Measurements from ENCODE around the gene EXD3.
A peak's percentile ranks its signal among the peaks of the same experiment; 100 is the strongest.

EXD3 gene

DNA sequence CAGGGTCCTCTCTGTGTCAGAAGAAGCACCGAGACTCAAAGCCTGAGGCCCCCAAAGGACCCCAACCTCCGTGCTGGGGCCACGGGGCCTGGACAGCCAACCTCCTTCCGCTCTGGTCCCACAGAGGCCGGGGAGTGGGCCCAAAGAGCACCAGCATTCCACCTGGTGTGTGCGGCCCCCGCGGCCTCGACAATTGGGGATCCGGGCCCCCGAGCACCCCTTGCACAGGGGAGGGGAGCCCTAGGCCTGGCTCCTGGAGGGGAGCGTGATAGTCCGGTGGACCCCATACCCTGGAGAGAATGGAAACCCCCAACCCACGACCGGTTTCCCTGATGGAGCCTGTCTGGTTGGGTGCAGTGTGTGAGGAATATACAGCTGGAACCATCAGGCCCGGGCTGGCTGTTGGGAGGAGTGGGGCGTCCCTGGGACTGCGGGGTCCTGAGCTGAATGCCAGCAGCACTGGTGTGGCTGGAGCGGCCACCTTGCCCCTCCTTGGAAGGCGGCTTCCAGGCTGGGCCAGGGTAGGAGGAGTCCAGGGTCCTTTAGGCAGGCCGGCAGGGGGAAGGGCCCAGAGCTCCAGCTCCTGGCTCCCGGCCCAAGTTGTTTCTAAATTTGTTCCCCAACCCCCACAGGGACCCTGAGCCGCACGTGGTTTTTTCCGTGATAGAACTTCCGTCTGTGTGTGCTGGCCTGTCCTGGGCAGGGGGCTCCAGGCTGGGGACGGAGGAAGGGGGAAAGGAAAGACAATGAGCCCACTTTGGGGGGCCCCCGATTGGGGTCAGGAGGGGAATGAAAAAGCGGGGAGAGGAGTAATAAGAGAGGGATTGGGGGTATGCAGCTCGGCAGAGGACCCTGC lies 146.3 kb downstream of the EXD3 start:
- H3K27me3 ChIP-seq (ENCODE audit: control insufficient read depth, insufficient read depth, low read length) = peaks cover 39% of the 10 kb centered on the region
- H3K4me3 ChIP-seq (ENCODE audit: low read length) = peak overlapping the region; percentile 50
- H3K36me3 ChIP-seq (ENCODE audit: control insufficient read depth, low read depth, low read length) = no peaks in the 10 kb centered on the region
- peak overlapping the region; percentile 54 for H3K9ac ChIP-seq (ENCODE audit: low read length)
- H3K4me1 ChIP-seq (ENCODE audit: control insufficient read depth, low read depth, low read length) = peaks cover 12% of the 10 kb centered on the region
- no peaks in the 10 kb centered on the region for H3K9me3 ChIP-seq (ENCODE audit: control insufficient read depth, low read depth, low read length)
- H3K27ac ChIP-seq (ENCODE audit: low read length) = no peak overlapping the region

DNA sequence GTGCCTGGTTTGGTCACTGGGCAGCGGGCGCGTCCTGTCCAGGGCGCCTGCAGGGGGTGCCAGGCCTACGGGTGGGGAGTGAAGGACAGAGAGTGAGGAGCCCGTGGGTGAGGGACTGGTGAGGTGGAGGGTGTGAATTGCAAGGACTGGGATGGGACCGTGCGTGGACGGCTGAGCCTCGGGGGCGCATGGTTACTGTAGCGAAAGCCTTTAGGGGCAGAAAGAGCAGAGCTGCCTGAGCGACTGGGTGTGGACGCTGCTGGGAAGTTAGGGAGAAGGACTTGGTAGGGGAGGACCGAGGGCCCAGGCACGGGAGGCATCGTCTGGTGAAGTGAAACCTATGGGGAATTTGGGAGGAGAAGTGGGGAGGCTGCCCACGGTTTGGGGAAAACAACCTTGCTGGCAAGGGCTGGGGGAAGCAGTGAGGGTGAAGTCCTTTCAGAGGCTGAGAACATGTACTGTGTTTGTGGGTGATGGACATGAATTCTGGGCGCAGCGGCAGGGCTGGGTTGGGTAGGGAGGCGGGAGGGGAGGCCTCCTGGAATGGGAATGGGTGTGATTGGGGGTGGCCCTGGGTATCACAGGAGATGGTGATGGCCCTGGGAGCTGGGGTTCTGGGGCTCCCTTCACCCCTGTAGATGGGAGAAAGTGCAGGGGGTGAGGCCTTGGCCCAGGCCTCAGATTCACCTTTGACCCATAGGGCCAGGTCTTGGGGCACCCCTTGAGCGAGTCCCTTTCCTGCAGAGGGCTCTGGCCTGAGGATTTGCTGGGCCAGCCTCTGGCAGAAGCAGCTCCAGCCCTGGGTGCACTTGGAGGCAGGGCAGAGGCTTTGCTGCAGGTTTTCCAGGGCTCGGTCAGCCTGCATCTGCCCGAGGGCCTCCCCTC lies 147.1 kb downstream of the EXD3 start:
- no peaks in the 10 kb centered on the region for H3K36me3 ChIP-seq (ENCODE audit: control insufficient read depth, low read depth, low read length)
- peaks cover 12% of the 10 kb centered on the region for H3K4me1 ChIP-seq (ENCODE audit: control insufficient read depth, low read depth, low read length)
- H3K9ac ChIP-seq (ENCODE audit: low read length) = peak overlapping the region; percentile 54
- peaks cover 31% of the 10 kb centered on the region for H3K27me3 ChIP-seq (ENCODE audit: control insufficient read depth, insufficient read depth, low read length)
- no peak overlapping the region for H3K4me3 ChIP-seq (ENCODE audit: low read length)
- H3K27ac ChIP-seq (ENCODE audit: low read length) = no peak overlapping the region
- no peaks in the 10 kb centered on the region for H3K9me3 ChIP-seq (ENCODE audit: control insufficient read depth, low read depth, low read length)

DNA sequence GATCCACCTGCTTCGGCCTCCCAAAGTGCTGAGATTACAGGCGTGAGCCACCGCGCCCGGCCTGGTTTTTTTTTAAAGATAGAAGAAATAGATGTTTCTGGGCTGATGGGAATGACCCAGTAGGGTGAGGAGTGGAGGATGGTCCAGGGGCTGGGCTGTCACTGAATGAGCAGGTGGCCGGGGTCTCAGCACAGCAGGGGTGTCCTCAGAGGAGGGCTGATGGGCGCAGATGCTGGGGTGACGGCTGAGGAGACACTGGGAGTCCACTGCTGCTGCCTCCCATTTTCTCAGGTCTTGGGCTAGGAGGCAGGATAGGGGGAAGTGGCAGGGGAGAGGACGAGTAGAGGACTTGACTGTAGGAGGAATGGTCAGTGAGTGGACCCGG lies 147.8 kb downstream of the EXD3 start:
- no peak overlapping the region for H3K27ac ChIP-seq (ENCODE audit: low read length)
- peaks cover 12% of the 10 kb centered on the region for H3K4me1 ChIP-seq (ENCODE audit: control insufficient read depth, low read depth, low read length)
- peaks cover 25% of the 10 kb centered on the region for H3K27me3 ChIP-seq (ENCODE audit: control insufficient read depth, insufficient read depth, low read length)
- H3K36me3 ChIP-seq (ENCODE audit: control insufficient read depth, low read depth, low read length) = no peaks in the 10 kb centered on the region
- no peaks in the 10 kb centered on the region for H3K9me3 ChIP-seq (ENCODE audit: control insufficient read depth, low read depth, low read length)
- no peak overlapping the region for H3K4me3 ChIP-seq (ENCODE audit: low read length)
- H3K9ac ChIP-seq (ENCODE audit: low read length) = no peak overlapping the region

DNA sequence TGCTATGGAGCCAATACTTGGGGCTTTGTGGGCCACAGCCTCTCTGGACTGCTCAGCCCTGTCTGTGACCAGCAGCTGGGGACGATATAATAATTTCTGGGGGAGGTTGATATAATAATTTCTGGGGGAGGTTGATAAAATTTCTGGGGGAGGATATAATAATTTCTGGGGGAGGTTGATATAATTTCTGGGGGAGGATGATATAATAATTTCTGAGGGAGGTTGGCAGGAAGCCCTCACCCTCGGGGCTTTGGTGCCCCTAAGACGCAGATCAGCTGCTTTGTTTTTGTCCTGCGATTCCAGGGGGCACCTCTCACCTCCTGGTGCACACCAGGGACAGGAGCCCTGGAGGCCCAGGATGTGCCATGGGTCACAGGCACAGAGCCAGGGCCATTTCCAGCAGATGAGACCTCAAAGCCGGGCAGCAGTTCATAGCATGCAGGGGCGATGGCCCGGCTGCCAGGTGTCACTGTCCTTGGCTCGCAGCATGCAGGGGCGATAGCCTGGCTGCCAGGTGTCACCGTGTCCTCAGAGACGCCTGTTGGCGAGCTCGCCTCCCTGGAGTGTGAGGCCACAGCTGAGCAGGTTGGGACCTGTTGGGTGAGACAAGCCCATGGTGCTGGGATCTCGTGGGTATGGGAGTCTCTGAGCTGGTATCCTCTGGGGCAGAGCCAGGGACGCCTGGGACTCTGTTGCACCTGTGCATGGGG lies 149.2 kb downstream of the EXD3 start:
- peaks cover 12% of the 10 kb centered on the region for H3K4me1 ChIP-seq (ENCODE audit: control insufficient read depth, low read depth, low read length)
- no peaks in the 10 kb centered on the region for H3K9me3 ChIP-seq (ENCODE audit: control insufficient read depth, low read depth, low read length)
- peaks cover 9% of the 10 kb centered on the region for H3K36me3 ChIP-seq (ENCODE audit: control insufficient read depth, low read depth, low read length)
- no peak overlapping the region for H3K9ac ChIP-seq (ENCODE audit: low read length)
- no peak overlapping the region for H3K4me3 ChIP-seq (ENCODE audit: low read length)
- H3K27ac ChIP-seq (ENCODE audit: low read length) = no peak overlapping the region
- peaks cover 11% of the 10 kb centered on the region for H3K27me3 ChIP-seq (ENCODE audit: control insufficient read depth, insufficient read depth, low read length)

DNA sequence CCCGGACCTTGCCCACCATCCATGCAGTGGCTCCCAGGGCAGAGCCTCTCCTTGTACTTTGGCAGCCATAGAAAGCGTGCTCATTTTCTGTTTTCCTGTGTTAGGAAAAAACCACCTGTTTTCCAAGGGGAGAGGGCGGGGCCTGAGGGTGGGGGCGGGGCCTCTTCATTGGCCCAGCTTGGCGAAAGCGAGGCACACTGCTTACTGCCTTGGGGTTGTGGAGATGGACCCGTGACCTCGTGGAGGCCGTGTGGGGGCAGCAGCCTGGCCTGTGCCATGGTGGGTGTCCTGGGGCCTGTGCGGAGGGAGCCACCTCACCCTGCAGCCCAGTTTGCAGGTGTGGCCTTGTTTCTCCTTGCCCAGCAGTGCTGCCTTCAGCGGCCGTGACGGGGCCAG lies 149.9 kb downstream of the EXD3 start:
- Histone ChIP-seq H3K27me3 (ENCODE audit: control insufficient read depth, insufficient read depth, low read length) (peaks cover 4% of the 10 kb centered on the region), H3K27ac (ENCODE audit: low read length) (no peak overlapping the region), H3K4me3 (ENCODE audit: low read length) (no peak overlapping the region), H3K9ac (ENCODE audit: low read length) (no peak overlapping the region), H3K9me3 (ENCODE audit: control insufficient read depth, low read depth, low read length) (no peaks in the 10 kb centered on the region), H3K4me1 (ENCODE audit: control insufficient read depth, low read depth, low read length) (peaks cover 12% of the 10 kb centered on the region), H3K36me3 (ENCODE audit: control insufficient read depth, low read depth, low read length) (peaks cover 13% of the 10 kb centered on the region)

DNA sequence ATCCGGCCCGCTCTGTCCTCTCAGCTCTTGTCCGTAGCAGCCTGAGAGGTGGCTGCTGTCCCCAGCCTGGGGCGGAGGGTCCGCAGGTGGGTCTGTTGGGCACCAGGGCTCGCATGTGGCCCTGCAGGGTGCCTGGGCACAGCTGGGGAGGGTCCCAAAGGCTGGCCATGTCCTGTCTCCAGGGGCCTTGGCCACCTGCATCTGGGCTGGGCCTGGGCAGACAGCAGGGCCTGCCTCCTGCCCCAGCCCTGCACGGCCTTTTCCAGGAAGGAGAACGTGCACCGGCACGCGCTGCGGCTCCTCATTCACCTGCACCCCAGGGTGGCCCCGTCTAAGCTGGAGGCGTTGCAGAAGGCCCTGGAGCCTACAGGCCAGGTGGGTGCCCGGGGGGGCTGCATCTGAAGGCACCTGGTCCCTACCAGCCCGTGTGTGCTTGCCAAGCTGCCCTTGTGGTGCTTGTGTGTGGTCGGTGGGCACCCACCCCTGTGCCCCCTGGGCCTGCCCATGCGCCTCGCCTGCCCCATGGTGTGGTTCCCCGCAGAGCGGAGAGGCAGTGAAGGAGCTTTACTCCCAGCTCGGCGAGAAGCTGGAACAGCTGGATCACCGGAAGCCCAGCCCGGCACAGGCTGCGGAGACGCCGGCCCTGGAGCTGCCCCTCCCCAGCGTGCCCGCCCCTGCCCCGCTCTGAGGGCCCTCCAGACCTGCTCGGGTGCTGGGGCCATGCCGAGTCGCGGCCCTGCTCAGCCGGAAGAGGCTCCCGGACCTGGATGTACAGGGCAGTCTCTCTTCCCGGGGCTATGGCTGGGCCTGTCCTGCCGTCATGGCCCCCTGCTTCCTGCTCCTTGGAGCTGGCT lies 150.5 kb downstream of the EXD3 start:
- Histone ChIP-seq H3K27ac (ENCODE audit: low read length) (no peak overlapping the region), H3K27me3 (ENCODE audit: control insufficient read depth, insufficient read depth, low read length) (no peaks in the 10 kb centered on the region), H3K4me1 (ENCODE audit: control insufficient read depth, low read depth, low read length) (peaks cover 8% of the 10 kb centered on the region), H3K9me3 (ENCODE audit: control insufficient read depth, low read depth, low read length) (no peaks in the 10 kb centered on the region), H3K36me3 (ENCODE audit: control insufficient read depth, low read depth, low read length) (peaks cover 13% of the 10 kb centered on the region), H3K9ac (ENCODE audit: low read length) (no peak overlapping the region), H3K4me3 (ENCODE audit: low read length) (no peak overlapping the region)

DNA sequence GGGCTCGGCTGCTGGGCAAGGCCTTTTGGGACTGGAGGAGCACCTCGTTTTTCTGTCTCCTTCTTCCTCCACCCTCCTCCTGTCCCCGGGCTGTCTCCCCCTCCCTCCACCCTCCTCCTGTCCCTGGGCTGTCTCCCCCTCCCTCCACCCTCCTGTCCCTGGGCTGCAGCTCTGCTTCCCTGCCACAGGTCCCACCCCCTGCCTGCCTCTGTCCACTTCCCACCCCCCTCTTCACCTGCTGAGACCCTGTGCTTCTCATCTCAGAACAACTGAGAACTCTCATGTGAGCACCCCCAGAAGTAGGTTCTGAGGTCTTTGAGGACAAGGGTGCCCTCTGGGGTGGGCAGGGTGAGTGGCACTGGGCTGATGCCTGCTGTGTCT lies 151.3 kb downstream of the EXD3 start:
- Histone ChIP-seq H3K9ac (ENCODE audit: low read length) (no peak overlapping the region), H3K27me3 (ENCODE audit: control insufficient read depth, insufficient read depth, low read length) (no peaks in the 10 kb centered on the region), H3K4me3 (ENCODE audit: low read length) (no peak overlapping the region), H3K27ac (ENCODE audit: low read length) (no peak overlapping the region), H3K4me1 (ENCODE audit: control insufficient read depth, low read depth, low read length) (peaks cover 4% of the 10 kb centered on the region), H3K36me3 (ENCODE audit: control insufficient read depth, low read depth, low read length) (peaks cover 15% of the 10 kb centered on the region), H3K9me3 (ENCODE audit: control insufficient read depth, low read depth, low read length) (no peaks in the 10 kb centered on the region)

DNA sequence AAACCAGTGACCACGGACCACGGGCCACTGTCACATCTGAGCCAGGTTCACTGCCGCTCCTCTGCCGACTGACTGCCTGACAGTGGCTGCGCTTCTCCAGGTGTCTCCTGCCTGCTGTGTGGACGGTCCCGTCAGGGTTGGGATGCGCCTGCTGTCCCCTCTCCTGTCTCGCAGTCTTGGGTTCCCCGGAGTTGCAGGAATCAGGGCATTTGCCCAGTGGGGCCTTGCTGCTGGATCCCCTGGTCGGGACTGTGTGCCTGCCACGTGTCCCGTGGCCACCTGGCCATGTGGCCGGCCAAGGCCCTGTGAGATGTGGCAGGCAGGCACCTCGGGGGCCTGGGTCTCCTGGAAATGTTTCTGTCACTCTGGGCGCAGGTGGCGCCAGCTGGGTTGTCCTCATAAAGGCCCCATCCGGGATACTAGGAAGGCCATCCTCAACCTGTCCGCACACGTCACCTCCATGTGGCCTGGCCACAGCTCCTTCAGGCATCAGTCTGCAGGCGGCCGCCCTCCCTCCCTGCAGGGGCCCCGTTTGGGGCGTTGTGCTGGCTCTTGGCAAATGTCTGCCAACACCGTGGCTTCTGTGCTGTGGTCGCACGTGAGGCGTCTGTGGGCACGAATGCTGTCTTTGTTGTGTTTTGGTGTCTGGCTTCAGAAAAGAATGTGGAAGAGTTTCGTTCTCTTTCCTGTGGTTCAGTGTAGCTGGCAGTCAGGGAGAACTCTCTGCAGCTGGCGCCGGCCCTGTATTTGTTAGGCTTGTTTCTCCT lies 151.8 kb downstream of the EXD3 start:
- H3K9ac ChIP-seq (ENCODE audit: low read length) = no peak overlapping the region
- H3K4me3 ChIP-seq (ENCODE audit: low read length) = no peak overlapping the region
- H3K9me3 ChIP-seq (ENCODE audit: control insufficient read depth, low read depth, low read length) = no peaks in the 10 kb centered on the region
- no peak overlapping the region for H3K27ac ChIP-seq (ENCODE audit: low read length)
- no peaks in the 10 kb centered on the region for H3K4me1 ChIP-seq (ENCODE audit: control insufficient read depth, low read depth, low read length)
- peaks cover 18% of the 10 kb centered on the region for H3K36me3 ChIP-seq (ENCODE audit: control insufficient read depth, low read depth, low read length)
- H3K27me3 ChIP-seq (ENCODE audit: control insufficient read depth, insufficient read depth, low read length) = no peaks in the 10 kb centered on the region

DNA sequence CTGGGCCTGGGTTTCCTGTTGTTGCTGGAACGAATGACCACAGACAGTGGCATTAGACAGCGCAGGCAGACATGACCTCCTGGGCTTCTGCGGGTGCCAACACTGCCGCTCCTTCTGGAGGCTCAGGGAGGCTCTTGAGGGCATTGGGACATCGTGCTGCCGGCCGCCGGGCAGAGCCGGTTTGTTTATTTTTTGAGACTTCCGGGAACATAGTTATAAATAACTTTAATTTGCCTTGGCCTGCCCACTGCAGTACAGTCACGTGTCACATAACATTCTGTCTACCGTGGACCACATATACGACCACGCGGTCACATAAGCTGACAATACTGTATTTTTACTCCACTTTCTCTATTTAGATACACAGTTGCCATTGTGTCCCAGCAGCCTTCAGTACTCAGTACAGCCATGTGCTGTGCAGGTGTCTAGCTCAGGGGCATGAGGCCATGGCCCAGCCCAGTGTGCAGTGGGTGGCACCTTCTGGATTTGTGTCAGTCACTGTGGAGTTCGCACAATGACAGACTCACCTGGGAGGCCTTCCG lies 153.7 kb downstream of the EXD3 start:
- Histone ChIP-seq H3K4me3 (ENCODE audit: low read length) (no peak overlapping the region), H3K9ac (ENCODE audit: low read length) (no peak overlapping the region), H3K9me3 (ENCODE audit: control insufficient read depth, low read depth, low read length) (no peaks in the 10 kb centered on the region), H3K27me3 (ENCODE audit: control insufficient read depth, insufficient read depth, low read length) (no peaks in the 10 kb centered on the region), H3K36me3 (ENCODE audit: control insufficient read depth, low read depth, low read length) (peaks cover 26% of the 10 kb centered on the region), H3K27ac (ENCODE audit: low read length) (no peak overlapping the region), H3K4me1 (ENCODE audit: control insufficient read depth, low read depth, low read length) (no peaks in the 10 kb centered on the region)

DNA sequence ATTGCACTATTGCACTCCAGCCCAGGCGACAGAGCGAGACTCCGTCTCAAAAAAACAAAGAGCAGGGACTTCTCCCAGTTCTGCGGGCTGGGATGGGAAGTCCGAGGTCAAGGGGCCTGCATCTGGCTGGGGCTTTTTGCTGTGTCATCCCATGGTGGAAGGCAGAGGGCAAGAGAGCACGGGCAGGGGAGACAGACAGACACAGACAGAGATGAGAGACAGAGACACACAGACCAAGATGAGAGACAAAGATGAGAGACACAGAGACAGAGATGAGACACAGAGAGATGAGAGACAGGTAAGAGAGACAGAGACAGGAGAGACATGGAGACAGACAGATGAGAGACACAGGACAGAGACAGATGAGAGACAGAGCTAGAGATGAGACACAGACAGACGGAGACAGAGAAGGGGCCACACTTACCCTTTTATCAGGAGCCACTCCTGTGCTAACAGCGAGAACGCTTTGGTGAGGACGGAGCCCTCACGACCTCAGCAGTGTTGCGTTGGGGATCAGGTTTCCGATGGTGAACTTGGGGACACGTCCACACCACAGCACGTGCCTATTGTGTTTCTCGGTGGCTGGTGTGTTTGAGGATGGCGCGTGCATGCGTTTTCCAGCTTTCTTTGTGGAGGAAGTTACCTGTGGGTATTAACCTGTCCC lies 154.3 kb downstream of the EXD3 start:
- H3K27ac ChIP-seq (ENCODE audit: low read length) = no peak overlapping the region
- no peaks in the 10 kb centered on the region for H3K4me1 ChIP-seq (ENCODE audit: control insufficient read depth, low read depth, low read length)

More for the DNA sequence above, 154.3 kb downstream of the EXD3 start:
- H3K9ac ChIP-seq (ENCODE audit: low read length) = no peak overlapping the region
- no peak overlapping the region for H3K4me3 ChIP-seq (ENCODE audit: low read length)
- peaks cover 31% of the 10 kb centered on the region for H3K36me3 ChIP-seq (ENCODE audit: control insufficient read depth, low read depth, low read length)
- no peaks in the 10 kb centered on the region for H3K9me3 ChIP-seq (ENCODE audit: control insufficient read depth, low read depth, low read length)
- no peaks in the 10 kb centered on the region for H3K27me3 ChIP-seq (ENCODE audit: control insufficient read depth, insufficient read depth, low read length)
